HEK293 (cell line): ENCODE data around the gene SERPINB6.
A peak's percentile ranks its signal among the peaks of the same experiment; 100 is the strongest.

Experiments used
- CTCF ChIA-PET: fragments of 350-600 bp; formaldehyde crosslinking; extraction: SDS; loops from one replicate; lab custom pipeline; 2021; ENCODE audit warnings: antibody characterized with exemption; lab: Yijun Ruan, JAX
- POLR2A ChIA-PET: fragments of 300-600 bp; formaldehyde crosslinking; extraction: SDS; loops from one replicate; lab custom pipeline; 2020; ENCODE audit warnings: antibody characterized with exemption, inconsistent platforms; lab: Yijun Ruan, JAX
- H3K27ac ChIP-seq: fragments of 200-500 bp; sonication (Bioruptor generic); 2 replicates; pipeline ENCODE4 v1.5.1; 2014; ENCODE audit warnings: low read depth, low read length, control low read depth, inconsistent platforms; ENCODE audit errors: extremely low read depth
- H3K36me3 ChIP-seq, 2 experiments: fragments of 200-500 bp in 1 of 2; sonication (Bioruptor generic) in 1 of 2; 1 replicate in 1 of 2; 2 replicates in 1 of 2; pipeline ENCODE4 v1.5.1; 2014 to 2017; ENCODE audit warnings: inconsistent platforms in 2 of 2, low read length in 2 of 2; ENCODE audit not compliant: control insufficient read depth in 2 of 2, insufficient read depth in 1 of 2
- H3K4me1 ChIP-seq: fragments of 200-500 bp; sonication (Bioruptor generic); 2 replicates; pipeline ENCODE4 v1.5.1; 2014; ENCODE audit warnings: mild to moderate bottlenecking, low read length, inconsistent platforms; ENCODE audit not compliant: control insufficient read depth, insufficient read depth
- H3K4me3 ChIP-seq: 2 replicates; pipeline ENCODE4 v1.5.1; 2011; ENCODE audit warnings: low read depth, mild to moderate bottlenecking, control low read depth, low read length, moderate library complexity
- H3K9me3 ChIP-seq: fragments of 200-500 bp; sonication (Bioruptor generic); 2 replicates; pipeline ENCODE4 v1.5.1; 2014; ENCODE audit warnings: low read depth, low read length, inconsistent platforms; ENCODE audit not compliant: control insufficient read depth, insufficient read depth
- GLI2 ChIP-seq: fragments of 450-650 bp; formaldehyde crosslinking; IDR thresholded peaks from 2 replicates; pipeline ENCODE4; 2017; ENCODE audit warnings: missing biosample characterization, missing genetic modification characterization, low read depth, borderline replicate concordance
- GLIS1 ChIP-seq: fragments of 450-650 bp; formaldehyde crosslinking; IDR thresholded peaks from 2 replicates; pipeline ENCODE4 v1.5.1; 2016; ENCODE audit warnings: missing biosample characterization, missing genetic modification characterization
- GLIS2 ChIP-seq: fragments of 450-650 bp; formaldehyde crosslinking; IDR thresholded peaks from 2 replicates; pipeline ENCODE4 v1.5.1; 2016; ENCODE audit warnings: missing biosample characterization, missing genetic modification characterization
- HOXC10 ChIP-seq: sonication (generic); formaldehyde crosslinking; IDR thresholded peaks from 2 replicates; pipeline ENCODE4 v1.8.1; 2023; ENCODE audit warnings: mild to moderate bottlenecking, missing genetic modification reagents
- IKZF3 ChIP-seq: fragments of 450-650 bp; IDR thresholded peaks from 2 replicates; pipeline ENCODE4 v1.5.0; 2018; ENCODE audit warnings: missing biosample characterization, mild to moderate bottlenecking, missing genetic modification characterization, moderate library complexity
- KLF1 ChIP-seq: fragments of 450-650 bp; formaldehyde crosslinking; IDR thresholded peaks from 2 replicates; pipeline ENCODE4 v1.5.1; 2016; ENCODE audit warnings: missing biosample characterization, missing genetic modification characterization
- KLF16 ChIP-seq: fragments of 450-650 bp; formaldehyde crosslinking; IDR thresholded peaks from 2 replicates; pipeline ENCODE4 v1.5.1; 2017; ENCODE audit warnings: missing biosample characterization, missing genetic modification characterization
- SETDB1 ChIP-seq: IDR thresholded peaks from one replicate; pipeline ENCODE4 v1.6.1; 2017; ENCODE audit warnings: mild to moderate bottlenecking, low read length, moderate library complexity, mixed read lengths; ENCODE audit not compliant: insufficient read length
- SP3 ChIP-seq: fragments of 450-650 bp; formaldehyde crosslinking; IDR thresholded peaks from 2 replicates; pipeline ENCODE4 v1.5.1; 2016; ENCODE audit warnings: missing biosample characterization, missing genetic modification characterization
- ZBTB48 ChIP-seq: fragments of 450-650 bp; formaldehyde crosslinking; IDR thresholded peaks from 2 replicates; pipeline ENCODE4 v1.5.1; 2016; ENCODE audit warnings: missing biosample characterization, missing genetic modification characterization
- ZBTB7A ChIP-seq: fragments of 450-650 bp; formaldehyde crosslinking; IDR thresholded peaks from 2 replicates; pipeline ENCODE4 v1.5.1; 2016; ENCODE audit warnings: low read depth, missing biosample characterization, missing genetic modification characterization
- ZFP37 ChIP-seq: fragments of 450-650 bp; formaldehyde crosslinking; IDR thresholded peaks from 2 replicates; pipeline ENCODE4 v1.5.1; 2016; ENCODE audit warnings: missing biosample characterization, missing genetic modification characterization
- ZFP69B ChIP-seq: fragments of 450-650 bp; formaldehyde crosslinking; IDR thresholded peaks from 2 replicates; pipeline ENCODE4 v1.5.1; 2016; ENCODE audit warnings: missing biosample characterization, missing genetic modification characterization
- ZNF221 ChIP-seq: fragments of 450-650 bp; formaldehyde crosslinking; IDR thresholded peaks from 2 replicates; pipeline ENCODE4 v1.5.1; 2017; ENCODE audit warnings: missing biosample characterization, missing genetic modification characterization, borderline replicate concordance
- ZNF391 ChIP-seq: fragments of 450-650 bp; formaldehyde crosslinking; IDR thresholded peaks from 2 replicates; pipeline ENCODE4 v1.5.1; 2016; ENCODE audit warnings: low read depth, missing biosample characterization, missing genetic modification characterization, borderline replicate concordance
- ZNF423 ChIP-seq: fragments of 450-650 bp; formaldehyde crosslinking; IDR thresholded peaks from 2 replicates; pipeline ENCODE4 v1.5.1; 2016; ENCODE audit warnings: missing biosample characterization, missing genetic modification characterization
- ZNF843 ChIP-seq: fragments of 450-650 bp; formaldehyde crosslinking; IDR thresholded peaks from 2 replicates; pipeline ENCODE4 v1.5.1; 2016; ENCODE audit warnings: missing biosample characterization, missing genetic modification characterization
- ZSCAN23 ChIP-seq: fragments of 450-650 bp; formaldehyde crosslinking; IDR thresholded peaks from 2 replicates; pipeline ENCODE4 v1.5.1; 2016; ENCODE audit warnings: missing biosample characterization, missing genetic modification characterization
- TF ChIP-seq, protein P1 (sequence below): fragments of 450-650 bp; formaldehyde crosslinking; optimal IDR thresholded peaks from 2 replicates; pipeline ENCODE3; 2016; ENCODE audit warnings: missing biosample characterization, mild to moderate bottlenecking, missing genetic modification characterization
- TF ChIP-seq, protein P2 (sequence below): fragments of 450-650 bp; formaldehyde crosslinking; IDR thresholded peaks from 2 replicates; pipeline ENCODE4 v1.5.1; 2017; ENCODE audit warnings: missing biosample characterization, missing genetic modification characterization
- TF ChIP-seq, protein P3 (sequence below): fragments of 450-650 bp; formaldehyde crosslinking; IDR thresholded peaks from 2 replicates; pipeline ENCODE4 v1.5.1; 2016; ENCODE audit warnings: missing biosample characterization, missing genetic modification characterization
- TF ChIP-seq, protein P4 (sequence below): fragments of 450-650 bp; formaldehyde crosslinking; IDR thresholded peaks from 2 replicates; pipeline ENCODE4 v1.5.1; 2016; ENCODE audit warnings: missing biosample characterization, missing genetic modification characterization
- TF ChIP-seq, protein P5 (sequence below): fragments of 450-650 bp; formaldehyde crosslinking; IDR thresholded peaks from 2 replicates; pipeline ENCODE4 v1.5.1; 2016; ENCODE audit warnings: missing biosample characterization, missing genetic modification characterization

SERPINB6 gene

DNA sequence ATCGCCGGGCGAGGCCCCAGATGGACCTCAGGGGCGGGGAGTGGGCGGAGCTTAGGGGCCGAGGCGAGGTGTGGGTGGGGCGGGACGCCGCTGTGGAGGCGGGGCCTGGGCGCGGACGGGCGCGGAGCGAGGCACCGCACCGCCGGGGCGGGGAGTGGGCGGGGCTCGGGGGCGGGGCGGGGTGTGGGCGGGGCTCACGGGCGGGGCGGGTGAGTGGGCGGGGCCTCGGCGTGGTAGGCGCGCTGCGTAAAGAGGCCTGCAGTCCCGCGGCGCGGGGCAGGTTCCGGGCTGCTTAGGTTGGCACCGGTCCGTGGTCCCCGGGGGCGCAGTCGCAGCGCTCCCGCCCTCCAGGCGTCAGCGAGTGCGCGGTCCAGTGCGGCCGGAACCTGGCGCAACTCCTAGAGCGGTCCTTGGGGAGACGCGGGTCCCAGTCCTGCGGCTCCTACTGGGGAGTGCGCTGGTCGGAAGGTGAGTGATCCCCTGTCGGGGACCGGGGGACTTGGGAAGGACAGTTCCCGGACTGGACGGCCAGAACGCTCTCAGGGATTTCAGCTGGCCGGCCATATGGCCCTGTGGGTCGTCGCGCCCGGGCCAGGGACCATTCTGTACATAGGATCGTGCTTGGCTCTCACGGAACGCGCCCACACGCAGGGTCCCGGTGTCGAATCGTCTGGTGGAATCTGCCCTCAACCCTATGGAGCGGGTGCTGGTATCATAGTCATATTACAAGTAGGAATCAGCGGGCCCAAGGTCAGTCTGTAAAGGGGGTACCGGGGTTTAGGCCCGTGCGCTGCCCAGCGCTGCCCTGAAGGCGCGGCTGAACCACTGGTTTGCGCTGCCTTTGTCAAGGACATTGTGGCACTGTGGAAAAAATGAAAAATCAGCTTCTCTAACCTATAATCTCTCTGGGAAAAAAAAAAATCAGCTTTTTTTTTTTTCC, 28.5 kb upstream of the SERPINB6 start, which contains the start of gene NQO2 (continued):
- TF ChIP-seq, protein P1, sequence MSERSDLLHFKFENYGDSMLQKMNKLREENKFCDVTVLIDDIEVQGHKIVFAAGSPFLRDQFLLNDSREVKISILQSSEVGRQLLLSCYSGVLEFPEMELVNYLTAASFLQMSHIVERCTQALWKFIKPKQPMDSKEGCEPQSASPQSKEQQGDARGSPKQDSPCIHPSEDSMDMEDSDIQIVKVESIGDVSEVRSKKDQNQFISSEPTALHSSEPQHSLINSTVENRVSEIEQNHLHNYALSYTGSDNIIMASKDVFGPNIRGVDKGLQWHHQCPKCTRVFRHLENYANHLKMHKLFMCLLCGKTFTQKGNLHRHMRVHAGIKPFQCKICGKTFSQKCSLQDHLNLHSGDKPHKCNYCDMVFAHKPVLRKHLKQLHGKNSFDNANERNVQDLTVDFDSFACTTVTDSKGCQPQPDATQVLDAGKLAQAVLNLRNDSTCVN (tag by site-specific recombination) = peak; percentile 90
- TF ChIP-seq ZBTB7A (0 out of 2 replicates have a peak, but pooled peaks have one; percentile 36), GLIS2 (tag by site-specific recombination) (no peak), ZNF843 (no peak), ZNF221 (no peak), ZFP69B (tag by site-specific recombination) (peak; percentile 48; the same call in 1 of the 2 replicates), HOXC10 (peak; percentile 25; the same call in 1 of the 2 replicates), IKZF3 (peak; percentile 16; the same call in 1 of the 2 replicates), ZNF423 (tag by site-specific recombination) (peak; percentile 51; the same call in 1 of the 2 replicates), KLF16 (no peak), ZNF391 (tag by site-specific recombination) (0 out of 2 replicates have a peak, but pooled peaks have one; percentile 31), ZBTB48 (tag by site-specific recombination) (peak; percentile 96), KLF1 (tag by site-specific recombination) (peak; percentile 29; the same call in 1 of the 2 replicates)
- TF ChIP-seq, protein P2, sequence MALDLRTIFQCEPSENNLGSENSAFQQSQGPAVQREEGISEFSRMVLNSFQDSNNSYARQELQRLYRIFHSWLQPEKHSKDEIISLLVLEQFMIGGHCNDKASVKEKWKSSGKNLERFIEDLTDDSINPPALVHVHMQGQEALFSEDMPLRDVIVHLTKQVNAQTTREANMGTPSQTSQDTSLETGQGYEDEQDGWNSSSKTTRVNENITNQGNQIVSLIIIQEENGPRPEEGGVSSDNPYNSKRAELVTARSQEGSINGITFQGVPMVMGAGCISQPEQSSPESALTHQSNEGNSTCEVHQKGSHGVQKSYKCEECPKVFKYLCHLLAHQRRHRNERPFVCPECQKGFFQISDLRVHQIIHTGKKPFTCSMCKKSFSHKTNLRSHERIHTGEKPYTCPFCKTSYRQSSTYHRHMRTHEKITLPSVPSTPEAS (tag by site-specific recombination) = no peak
- TF ChIP-seq, protein P3, sequence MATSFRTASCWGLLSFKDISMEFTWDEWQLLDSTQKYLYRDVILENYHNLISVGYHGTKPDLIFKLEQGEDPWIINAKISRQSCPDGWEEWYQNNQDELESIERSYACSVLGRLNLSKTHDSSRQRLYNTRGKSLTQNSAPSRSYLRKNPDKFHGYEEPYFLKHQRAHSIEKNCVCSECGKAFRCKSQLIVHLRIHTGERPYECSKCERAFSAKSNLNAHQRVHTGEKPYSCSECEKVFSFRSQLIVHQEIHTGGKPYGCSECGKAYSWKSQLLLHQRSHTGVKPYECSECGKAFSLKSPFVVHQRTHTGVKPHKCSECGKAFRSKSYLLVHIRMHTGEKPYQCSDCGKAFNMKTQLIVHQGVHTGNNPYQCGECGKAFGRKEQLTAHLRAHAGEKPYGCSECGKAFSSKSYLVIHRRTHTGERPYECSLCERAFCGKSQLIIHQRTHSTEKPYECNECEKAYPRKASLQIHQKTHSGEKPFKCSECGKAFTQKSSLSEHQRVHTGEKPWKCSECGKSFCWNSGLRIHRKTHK = no peak

DNA sequence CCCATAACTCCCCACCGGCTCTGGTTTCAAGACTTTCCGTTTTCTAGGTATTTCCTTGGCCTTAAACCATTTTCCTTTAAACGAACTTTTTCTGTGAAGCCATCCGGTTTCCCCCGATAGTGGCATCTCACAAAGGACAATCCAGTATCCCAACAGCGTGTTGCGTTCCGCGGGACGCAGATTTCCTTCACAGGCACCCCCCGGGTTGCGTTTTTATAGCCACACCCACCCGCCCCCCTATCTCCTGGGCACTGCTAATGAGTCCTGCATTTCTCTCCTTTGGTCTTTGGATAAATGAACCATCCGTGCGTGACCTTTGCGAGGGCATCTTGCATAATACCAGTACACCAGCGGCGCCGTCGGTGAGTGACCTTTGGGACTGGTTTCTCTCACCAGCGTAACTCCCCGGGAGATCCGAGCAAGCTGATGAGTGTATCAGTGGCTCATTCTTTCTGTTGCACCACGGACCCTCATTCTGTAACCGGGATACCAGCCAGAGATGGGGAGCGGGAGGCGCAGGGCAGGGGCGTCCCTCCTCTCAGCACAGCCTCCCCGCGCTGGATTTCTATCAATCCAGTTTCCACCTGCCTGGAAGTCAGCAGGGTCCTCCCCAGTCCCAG, 27.7 kb upstream of the SERPINB6 start:
- Histone ChIP-seq H3K9me3 (no peaks in the 10 kb centered on the region), H3K27ac (no peak overlapping the region), H3K4me1 (no peaks in the 10 kb centered on the region), H3K36me3 (peaks cover 0 to under 1% of the 10 kb centered on the region in 2 experiments; a peak in 1 of 3 replicates), H3K4me3 (peak overlapping the region; percentile 50)
- ChIA-PET CTCF (interaction anchor here (0.6 to 8.1 kb wide), 13 partner anchors 8 to 153 kb away, joined by 3 to 71 read pairs (median 3); no protein-coding TSS in a partner anchor), POLR2A (interaction anchor here (0.5 to 1.8 kb wide), 14 partner anchors 9 to 1060 kb away, joined by 3 to 14 read pairs (median 4); partner anchors contain the start of genes BPHL, RIPK1 and SERPINB6)
- TF ChIP-seq GLI2 (tag by site-specific recombination) (no peak), ZSCAN23 (no peak), KLF1 (tag by site-specific recombination) (peak; percentile 21; the same call in 1 of the 2 replicates), ZFP37 (tag by site-specific recombination) (no peak), ZBTB48 (tag by site-specific recombination) (no peak; the same call in 1 of the 2 replicates), SP3 (tag by site-specific recombination) (peak; percentile 80; the same call in 1 of the 2 replicates), GLIS1 (tag by site-specific recombination) (peak; percentile 92), SETDB1 (no peak), ZBTB7A (peak; percentile 56; the same call in 1 of the 2 replicates)
- TF ChIP-seq, protein P4, sequence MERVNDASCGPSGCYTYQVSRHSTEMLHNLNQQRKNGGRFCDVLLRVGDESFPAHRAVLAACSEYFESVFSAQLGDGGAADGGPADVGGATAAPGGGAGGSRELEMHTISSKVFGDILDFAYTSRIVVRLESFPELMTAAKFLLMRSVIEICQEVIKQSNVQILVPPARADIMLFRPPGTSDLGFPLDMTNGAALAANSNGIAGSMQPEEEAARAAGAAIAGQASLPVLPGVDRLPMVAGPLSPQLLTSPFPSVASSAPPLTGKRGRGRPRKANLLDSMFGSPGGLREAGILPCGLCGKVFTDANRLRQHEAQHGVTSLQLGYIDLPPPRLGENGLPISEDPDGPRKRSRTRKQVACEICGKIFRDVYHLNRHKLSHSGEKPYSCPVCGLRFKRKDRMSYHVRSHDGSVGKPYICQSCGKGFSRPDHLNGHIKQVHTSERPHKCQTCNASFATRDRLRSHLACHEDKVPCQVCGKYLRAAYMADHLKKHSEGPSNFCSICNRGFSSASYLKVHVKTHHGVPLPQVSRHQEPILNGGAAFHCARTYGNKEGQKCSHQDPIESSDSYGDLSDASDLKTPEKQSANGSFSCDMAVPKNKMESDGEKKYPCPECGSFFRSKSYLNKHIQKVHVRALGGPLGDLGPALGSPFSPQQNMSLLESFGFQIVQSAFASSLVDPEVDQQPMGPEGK = peak; percentile 60
- TF ChIP-seq, protein P5, sequence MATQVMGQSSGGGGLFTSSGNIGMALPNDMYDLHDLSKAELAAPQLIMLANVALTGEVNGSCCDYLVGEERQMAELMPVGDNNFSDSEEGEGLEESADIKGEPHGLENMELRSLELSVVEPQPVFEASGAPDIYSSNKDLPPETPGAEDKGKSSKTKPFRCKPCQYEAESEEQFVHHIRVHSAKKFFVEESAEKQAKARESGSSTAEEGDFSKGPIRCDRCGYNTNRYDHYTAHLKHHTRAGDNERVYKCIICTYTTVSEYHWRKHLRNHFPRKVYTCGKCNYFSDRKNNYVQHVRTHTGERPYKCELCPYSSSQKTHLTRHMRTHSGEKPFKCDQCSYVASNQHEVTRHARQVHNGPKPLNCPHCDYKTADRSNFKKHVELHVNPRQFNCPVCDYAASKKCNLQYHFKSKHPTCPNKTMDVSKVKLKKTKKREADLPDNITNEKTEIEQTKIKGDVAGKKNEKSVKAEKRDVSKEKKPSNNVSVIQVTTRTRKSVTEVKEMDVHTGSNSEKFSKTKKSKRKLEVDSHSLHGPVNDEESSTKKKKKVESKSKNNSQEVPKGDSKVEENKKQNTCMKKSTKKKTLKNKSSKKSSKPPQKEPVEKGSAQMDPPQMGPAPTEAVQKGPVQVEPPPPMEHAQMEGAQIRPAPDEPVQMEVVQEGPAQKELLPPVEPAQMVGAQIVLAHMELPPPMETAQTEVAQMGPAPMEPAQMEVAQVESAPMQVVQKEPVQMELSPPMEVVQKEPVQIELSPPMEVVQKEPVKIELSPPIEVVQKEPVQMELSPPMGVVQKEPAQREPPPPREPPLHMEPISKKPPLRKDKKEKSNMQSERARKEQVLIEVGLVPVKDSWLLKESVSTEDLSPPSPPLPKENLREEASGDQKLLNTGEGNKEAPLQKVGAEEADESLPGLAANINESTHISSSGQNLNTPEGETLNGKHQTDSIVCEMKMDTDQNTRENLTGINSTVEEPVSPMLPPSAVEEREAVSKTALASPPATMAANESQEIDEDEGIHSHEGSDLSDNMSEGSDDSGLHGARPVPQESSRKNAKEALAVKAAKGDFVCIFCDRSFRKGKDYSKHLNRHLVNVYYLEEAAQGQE (tag by site-specific recombination) = no peak
